Measurements from ENCODE around the gene NAPSA.

NAPSA gene

GRCh38 chr19:50318438-50318837, 47.0 kb downstream of the NAPSA start:
- DNase-seq (ENCODE audit: low spot score), result no peak
- no peak for FAIRE-seq

GRCh38 chr19:50317115-50317514, 48.3 kb downstream of the NAPSA start:
- DNase-seq (ENCODE audit: low spot score) (no peak), FAIRE-seq (no peak)

GRCh38 chr19:50315773-50316448, 49.5 kb downstream of the NAPSA start:
- FAIRE-seq (no peak), DNase-seq (ENCODE audit: low spot score) (no peak)

GRCh38 chr19:50314724-50315708, 50.4 kb downstream of the NAPSA start:
- FAIRE-seq (no peak), DNase-seq (ENCODE audit: low spot score) (no peak)

- FAIRE-seq, result no peak
- no peak for DNase-seq (ENCODE audit: low spot score)
Measured at GRCh38 chr19:50313812-50314536, 51.5 kb downstream of the NAPSA start.

- FAIRE-seq (no peak), DNase-seq (ENCODE audit: low spot score) (no peak)
Measured at GRCh38 chr19:50312967-50313811, 52.2 kb downstream of the NAPSA start.

- no peak for FAIRE-seq
- DNase-seq (ENCODE audit: low spot score), result no peak
Measured at GRCh38 chr19:50311723-50312635, 53.5 kb downstream of the NAPSA start.

- no peak for DNase-seq (ENCODE audit: low spot score)
Measured at GRCh38 chr19:50310759-50311465, 54.5 kb downstream of the NAPSA start.

GRCh38 chr19:50309396-50310125, 55.9 kb downstream of the NAPSA start:
- DNase-seq (ENCODE audit: low spot score) (no peak), FAIRE-seq (no peak)

More at GRCh38 chr19:50310759-50311465, 54.5 kb downstream of the NAPSA start:
- no peak for FAIRE-seq

- no peak for FAIRE-seq
Measured at GRCh38 chr19:50308991-50309390, 56.4 kb downstream of the NAPSA start.

More at GRCh38 chr19:50308991-50309390, 56.4 kb downstream of the NAPSA start:
- no peak for DNase-seq (ENCODE audit: low spot score)

All from RCC 7860 (cell line).